Neural progenitor cell (in vitro differentiated cells): ENCODE data around the gene KRT80.

Source experiments
- CTCF ChIP-seq: fragments of 200-600 bp; sonication (generic); IDR thresholded peaks from 2 replicates; pipeline ENCODE4 v1.5.1; 2017; ENCODE audit warnings: antibody characterized with exemption, mild to moderate bottlenecking
- EZH2 ChIP-seq: fragments of 200-600 bp; sonication (generic); IDR thresholded peaks from 2 replicates; pipeline ENCODE4 v1.6.1; 2017; ENCODE audit warnings: antibody characterized with exemption, mild to moderate bottlenecking, moderate library complexity
- EZH2phosphoT487 ChIP-seq: fragments of 200-600 bp; sonication (generic); IDR thresholded peaks from 2 replicates; pipeline ENCODE4 v1.6.1; 2017; ENCODE audit warnings: antibody characterized with exemption

- TF ChIP-seq CTCF (no peak), EZH2 (no peak), EZH2phosphoT487 (no peak)
These were observed 69.3 kb downstream of the KRT80 start for GRCh38 chr12:52122540-52122871.
